GM12873 (cell line): ENCODE data around the gene HDAC4.

ENCODE experiments used
- CTCF ChIP-seq: IDR thresholded peaks from 2 replicates; pipeline ENCODE4 v1.5.1; 2012; ENCODE audit warnings: low read depth, mild to moderate bottlenecking, moderate library complexity, low read length, control low read depth; ENCODE audit not compliant: insufficient read depth; ENCODE audit errors: missing control alignments

The HDAC4 gene

GRCh38 chr2:239238839-239239606 is 161.8 kb downstream of the HDAC4 start:
- no peak for TF ChIP-seq CTCF

DNA sequence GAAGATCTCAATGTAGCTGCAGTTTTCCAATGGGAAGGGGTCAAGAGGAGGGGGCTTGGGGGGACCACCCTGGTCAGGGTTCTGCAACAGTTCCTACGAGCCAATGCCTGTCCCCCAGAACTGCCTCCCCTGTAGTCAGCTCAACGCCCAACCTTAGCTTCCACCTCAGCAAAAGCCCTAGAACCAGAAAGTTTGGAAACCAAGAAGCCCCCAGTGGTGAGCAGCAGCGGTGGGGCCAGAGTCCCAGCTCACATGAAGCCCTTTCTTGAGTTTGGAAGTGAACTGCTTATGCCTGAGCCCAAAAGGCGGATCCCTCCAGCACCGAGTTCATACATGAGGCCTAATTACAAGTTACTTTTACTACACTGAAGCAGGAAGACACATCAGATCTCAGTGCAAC is 162.4 kb downstream of the HDAC4 start:
- TF ChIP-seq CTCF: no peak

DNA sequence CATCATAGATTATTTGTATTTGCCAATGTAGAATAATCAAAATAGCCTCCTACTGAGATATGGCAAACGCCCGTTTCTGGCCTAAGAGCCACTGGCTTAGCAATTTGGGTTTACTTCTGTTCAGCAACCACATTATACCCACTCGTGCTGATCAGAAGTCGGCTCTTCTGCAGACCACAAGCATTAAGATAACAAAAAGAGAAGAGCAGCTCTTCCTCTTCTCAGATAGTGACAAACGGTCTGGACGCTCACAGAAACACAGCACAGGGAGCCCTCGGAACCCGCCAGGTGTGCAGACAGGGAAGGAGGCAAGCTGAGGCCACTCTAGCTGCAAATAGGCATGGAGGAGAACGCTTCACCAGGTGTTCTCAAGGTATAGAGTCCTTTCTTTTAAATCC is 164.0 kb downstream of the HDAC4 start:
- TF ChIP-seq CTCF: no peak

DNA sequence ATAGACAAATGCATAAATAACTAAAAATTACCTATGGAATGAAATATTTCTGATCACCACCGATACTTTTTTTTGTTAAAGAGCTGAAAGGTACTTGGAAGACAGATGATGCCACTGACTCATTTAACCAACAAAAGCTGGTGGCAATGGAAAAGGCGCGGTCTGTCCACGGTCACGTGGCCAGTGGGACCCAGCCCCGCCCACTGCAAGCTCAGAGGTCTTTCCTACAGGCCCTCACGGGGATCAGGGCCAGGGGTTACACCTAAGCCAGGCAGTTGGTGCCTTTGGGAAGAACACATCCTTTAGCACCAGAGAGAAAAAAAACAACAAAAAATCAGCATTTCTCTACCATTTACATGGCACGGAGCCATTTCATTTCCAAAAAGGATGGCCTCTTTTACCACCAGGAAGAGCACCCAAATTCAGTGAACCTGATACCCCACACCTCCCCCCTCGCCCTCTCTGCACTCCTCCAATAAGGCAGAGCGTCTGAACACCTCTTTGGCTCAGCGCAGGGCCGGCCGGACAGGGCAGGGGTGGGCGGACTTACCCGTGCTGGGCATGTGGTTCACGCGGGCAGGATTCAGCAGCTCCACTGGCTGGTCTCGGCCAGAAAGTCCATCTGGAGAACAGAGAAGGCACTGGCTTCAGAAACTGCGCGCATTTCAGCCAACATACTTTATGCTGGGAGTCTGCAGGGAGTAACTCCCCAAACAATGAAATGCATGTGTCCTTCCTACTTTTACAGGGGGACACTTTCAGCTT is 164.6 kb downstream of the HDAC4 start:
- no peak for TF ChIP-seq CTCF

- no peak for TF ChIP-seq CTCF
Observed at GRCh38 chr2:239235311-239235710, 165.5 kb downstream of the HDAC4 start.

DNA sequence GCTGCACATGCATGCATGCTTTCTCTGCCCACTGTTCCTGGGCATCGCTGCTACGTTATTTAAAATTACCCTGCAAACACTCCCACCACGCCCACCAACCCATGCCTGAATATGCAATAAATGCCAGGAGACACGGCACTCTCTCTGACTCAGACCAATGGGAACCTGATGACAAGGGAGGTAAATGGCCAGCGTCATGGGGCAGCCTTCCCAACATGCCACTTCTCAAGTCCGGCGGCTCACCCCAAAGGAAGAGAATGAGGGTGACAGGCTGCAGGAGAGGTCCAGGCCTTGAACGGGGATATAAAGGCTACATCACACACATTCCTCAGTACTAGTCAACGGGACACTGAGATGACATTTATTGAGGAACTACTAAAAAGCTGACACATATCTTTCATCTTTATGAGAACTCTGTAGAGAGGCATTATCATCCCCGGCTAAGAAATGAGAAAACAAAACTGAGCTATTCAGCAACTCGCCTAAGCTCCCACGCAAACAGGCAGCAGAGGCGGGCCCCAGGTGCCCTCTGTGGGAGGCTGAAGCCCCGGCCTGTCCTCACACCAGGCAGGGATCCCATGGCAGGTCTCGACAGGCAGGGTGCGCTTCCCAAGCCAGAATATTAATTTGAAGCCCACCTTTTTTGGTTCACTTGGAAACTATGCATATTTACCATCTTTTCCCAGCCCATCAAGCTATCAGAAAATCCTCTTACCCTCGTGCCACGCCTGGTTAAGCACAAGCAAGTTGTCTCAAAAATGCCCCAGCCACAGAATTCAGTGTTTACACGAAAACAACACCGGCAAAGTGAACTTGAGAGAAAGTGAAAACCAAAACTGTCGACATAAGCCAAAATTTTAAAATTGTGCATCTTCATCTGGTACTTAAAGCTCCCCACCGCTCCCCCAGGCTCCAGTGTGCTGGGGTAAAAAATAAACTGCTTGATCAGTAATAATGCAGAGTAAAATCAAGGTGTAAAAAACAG is 166.3 kb downstream of the HDAC4 start:
- no peak for TF ChIP-seq CTCF
